CD4-positive, alpha-beta T cell treated with Interleukin-4 for 1 hour (primary cell): Measurements from ENCODE around the gene ZNF12.
A peak's percentile ranks its signal among the peaks of the same experiment; 100 is the strongest.

Source experiments
- DNase-seq, 2 donors: peaks; one replicate each; pipeline ENCODE4 v3.0.0-alpha.2; 2020 to 2022

The ZNF12 gene

DNA sequence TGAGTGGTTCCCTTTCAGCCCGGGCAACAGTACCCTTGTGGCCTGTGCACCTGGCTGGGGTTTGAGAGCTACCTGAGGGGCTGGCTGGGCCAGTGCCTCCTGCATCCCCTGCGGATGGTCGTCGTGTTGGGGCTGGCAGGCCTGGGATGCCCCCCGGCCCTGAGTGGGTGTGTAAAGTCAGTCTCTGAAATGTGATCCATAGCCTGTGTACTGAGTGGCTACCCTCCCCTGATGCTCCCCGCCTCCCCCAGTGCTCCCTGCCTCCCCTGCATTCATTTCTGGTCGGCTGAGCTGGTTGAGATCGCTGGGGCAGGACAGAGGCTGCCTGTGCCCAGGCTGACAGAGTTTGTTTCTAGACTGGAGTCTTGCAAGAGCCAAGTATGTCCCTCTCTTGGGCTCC lies 60.3 kb downstream of the ZNF12 start:
- DNase-seq: no peak

DNA sequence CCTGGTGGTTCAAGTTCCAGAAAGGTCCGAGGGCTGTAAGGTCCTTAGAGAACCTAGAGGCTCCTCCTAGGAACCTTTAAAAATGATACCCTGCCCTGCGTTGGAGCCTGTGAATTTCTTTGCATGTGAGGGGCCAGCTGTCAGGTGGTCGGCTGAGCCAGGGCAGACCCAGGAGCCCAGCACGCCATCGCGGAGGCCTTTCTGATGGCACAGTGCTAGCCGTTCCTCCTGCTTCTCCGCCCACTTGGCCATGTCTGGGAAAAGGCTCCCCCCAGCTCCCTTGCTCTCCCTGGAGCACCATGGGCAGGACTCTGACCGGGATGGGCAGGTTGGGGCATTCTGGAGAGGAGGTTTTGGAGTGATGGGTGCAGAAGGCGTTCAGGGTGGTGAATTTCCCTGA lies 62.0 kb downstream of the ZNF12 start:
- no peak for DNase-seq

DNA sequence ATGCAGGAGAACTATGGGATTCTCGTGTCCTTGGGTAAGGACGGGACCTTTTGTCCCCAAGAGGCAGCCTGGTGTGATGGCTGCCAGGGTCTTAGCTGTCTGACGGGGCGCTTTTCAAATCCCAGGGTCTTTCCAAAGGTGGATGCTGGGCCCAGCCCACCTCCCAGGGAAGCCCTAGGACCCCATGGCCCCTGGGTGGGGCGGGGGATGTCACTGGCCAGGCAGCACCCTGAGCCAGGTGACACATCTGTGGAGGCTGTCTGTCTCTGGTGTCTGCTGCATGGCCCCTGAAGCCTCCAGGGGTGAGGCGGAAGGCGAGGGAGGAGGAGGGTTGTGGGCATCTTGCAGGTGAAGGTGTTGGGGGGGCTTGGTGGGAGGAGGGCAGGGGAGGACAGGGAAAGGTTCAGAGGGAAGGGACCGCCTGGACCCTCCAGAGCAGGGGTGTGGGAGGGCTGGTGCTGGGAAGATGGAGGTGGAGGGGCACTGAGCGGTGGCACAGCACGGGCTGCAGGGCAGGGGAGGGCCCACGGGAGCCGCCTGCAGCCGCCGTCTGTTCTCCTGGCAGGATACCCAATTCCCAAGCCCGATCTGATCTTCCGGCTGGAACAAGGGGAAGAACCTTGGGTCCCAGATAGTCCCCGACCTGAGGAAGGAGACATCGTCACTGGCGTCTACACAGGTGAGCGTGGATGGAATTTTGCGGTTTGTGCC lies 62.7 kb downstream of the ZNF12 start:
- DNase-seq: no peak

DNA sequence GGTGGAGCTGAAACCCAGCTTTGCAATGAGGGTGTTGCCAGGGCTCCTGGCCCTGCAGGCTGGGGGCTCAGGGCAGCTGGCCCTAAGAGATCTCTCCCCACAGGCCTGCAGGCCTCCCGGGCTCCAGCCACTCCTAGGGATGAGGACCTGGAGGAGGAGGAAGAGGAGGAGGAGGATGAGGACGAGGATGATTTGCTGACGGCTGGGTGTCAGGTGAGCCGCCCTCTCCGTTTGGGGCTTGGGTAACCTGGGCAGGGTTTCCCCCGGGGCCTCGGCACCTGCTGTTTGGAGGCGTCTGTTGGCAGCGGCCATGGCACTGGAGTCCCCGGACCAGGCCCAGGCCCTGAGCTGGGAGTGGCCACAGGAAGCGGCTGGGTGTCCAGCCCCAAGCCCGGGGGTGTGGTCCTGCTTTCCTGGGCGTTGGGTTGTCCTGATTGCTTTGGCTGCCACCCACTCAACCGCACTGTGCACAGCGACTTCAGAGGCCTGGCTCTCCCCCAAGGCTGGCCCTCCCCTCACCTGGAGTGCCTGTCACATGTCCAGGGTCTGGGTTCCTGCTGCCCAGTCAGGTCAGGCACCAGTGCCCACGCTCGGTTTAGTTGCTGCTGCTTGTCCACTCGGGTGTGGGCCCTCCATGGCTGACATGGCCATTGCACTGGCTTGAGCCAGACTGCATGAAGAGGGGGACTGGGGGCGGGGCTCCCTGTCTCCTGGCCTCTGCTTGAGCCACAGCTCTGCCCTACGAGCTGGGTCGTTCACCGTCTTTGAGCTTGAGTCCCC lies 63.7 kb downstream of the ZNF12 start:
- no peak for DNase-seq

DNA sequence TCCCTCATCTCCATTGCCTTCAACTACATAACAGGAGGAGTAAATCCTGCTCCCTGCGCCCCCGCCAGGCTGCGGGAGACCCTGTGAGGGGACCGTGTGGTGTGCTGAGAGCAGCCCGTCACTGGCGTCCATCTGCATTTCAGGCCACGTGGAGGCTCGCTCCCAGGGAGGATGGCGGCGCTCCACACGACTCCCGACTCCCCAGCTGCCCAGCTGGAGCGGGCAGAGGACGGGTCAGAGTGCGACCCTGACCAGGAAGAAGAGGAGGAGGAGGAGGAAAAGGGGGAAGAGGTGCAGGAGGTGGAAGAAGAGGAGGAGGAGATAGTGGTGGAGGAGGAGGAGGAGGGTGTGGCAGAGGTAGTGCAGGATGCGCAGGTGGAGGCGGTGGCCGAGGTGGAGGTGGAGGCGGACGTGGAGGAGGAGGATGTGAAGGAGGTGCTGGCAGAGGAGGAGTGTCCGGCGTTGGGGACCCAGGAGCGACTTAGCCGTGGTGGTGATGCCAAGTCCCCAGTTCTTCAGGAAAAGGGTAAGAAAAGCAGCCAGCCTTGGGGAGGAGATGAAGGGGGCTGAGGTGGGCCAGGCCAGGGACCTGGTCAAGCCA lies 64.4 kb downstream of the ZNF12 start:
- DNase-seq: no peak

DNA sequence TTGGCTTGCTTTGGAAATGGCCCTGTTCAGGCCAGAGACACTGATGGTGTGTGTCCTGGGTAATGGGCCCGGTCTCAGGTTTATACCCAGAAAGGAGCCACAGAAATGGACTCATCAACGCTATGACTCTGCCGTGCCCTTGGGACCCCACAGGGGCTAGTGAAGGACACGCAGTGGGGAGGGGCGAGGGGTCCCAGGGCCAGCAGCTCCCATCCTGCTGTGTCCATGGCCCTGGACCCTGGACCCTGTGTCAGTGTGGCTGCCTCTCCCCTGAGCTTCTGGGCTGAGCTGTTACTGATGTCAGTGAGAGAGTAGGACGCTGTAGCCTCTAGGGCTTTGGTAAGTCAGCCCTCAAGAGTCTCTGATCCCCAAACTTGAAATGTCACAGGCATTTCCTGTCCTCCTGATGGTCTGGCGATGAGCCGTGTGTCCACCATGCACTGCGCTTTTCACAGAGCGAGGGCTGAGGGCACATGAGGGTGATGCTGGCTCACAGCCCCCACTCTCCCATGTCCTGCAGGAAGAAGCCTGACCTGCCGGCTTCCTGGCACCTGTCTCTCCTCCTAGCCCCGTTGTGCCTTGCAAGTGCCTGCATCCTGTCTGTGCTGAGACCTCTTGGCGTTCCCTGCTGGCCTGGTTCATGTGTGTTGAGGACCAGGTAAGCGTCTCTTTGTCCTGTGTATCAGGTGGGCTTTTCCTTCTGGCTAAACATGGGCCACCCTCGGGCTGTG lies 65.3 kb downstream of the ZNF12 start:
- DNase-seq: no peak

DNA sequence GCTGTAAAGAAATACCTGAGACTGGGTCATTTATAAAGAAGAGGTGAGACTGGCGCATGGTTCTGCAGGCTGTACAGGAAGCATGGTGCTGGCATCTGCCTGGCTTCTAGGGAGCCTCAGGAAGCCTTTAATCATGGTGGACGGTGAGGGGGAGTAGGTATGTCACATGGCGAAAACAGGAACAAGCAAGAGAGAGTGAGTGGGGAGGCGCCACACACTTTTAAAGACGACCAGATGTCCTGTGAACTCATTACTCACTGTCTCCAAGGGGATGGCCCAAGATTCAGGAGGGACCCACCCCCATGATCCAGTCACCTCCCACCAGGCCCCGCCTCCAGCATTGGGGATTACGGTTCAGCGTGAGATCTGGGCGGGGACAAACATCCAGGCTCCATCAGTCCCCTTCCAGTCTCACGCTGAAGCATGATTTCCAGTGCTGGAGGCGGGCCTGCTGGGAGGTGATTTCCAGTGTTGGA lies 66.5 kb downstream of the ZNF12 start:
- peak in 1 of 2 donors; percentile 16 for DNase-seq

DNA sequence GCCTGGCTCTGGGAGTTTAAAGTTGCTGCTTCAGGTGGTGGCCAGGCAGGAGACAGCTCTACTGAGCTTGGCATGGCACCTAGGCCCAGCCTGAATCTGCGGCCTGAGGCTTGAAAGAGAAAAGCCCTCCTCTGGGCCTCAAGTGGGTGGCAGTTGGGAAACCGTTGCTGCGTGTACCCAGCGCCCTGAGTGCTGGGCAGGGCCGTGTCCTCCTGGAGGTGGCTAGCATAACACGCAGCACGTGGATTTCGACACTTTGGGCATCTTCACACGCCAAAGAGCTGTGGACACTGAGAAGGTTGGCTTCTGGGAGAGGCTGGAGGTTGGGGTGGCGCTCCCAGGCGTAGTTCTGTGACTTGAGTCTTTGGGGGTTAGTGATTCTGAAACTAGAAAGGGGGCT lies 67.1 kb downstream of the ZNF12 start:
- no peak for DNase-seq

DNA sequence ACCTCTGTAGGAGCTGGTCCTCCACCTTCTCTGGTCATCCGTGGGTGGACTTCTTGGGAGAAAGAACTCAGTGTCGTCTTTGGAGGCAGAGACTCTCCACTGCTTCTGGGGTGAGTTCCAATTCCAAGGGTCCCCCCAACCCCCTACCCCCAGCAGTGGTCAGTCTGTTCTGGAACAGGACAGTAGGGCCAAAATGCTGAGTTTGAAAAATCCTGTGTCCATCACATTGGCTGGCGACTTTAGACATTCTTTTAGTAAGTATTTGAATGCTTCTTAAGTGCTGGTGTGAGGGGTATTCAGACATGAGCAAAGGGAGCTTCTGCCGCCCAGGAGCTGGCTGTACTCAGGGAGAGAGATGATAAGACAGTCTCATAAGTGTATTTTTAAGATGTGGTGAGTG lies 67.7 kb downstream of the ZNF12 start:
- DNase-seq: no peak
